GM18505 (cell line): Measurements from ENCODE around the gene MAP4K1.
A peak's percentile ranks its signal among the peaks of the same experiment; 100 is the strongest.
"Not testable (repeated sequence)": the region's sequence is repeated elsewhere in the genome, so short reads cannot be mapped to it uniquely, and the experiment has no call there.

Source experiments
- ATAC-seq: cut with Tn5 transposase; IDR thresholded peaks from one replicate; pipeline ENCODE4 v1.9.1; 2021; ENCODE audit not compliant: unreplicated experiment
- POLR2A ChIP-seq: IDR thresholded peaks from 4 replicates; pipeline ENCODE4 v1.6.1; 2011; ENCODE audit warnings: borderline replicate concordance; ENCODE audit not compliant: insufficient read depth, insufficient read length; ENCODE audit errors: extremely low read depth

MAP4K1 gene

GRCh38 chr19:38563475-38563874, 54.3 kb downstream of the MAP4K1 start:
- no peak for ATAC-seq
- TF ChIP-seq POLR2A, result no peak

- no peak for TF ChIP-seq POLR2A
- ATAC-seq, result no peak
Measured at GRCh38 chr19:38562096-38562495, 55.7 kb downstream of the MAP4K1 start.

GRCh38 chr19:38561658-38562057, 56.1 kb downstream of the MAP4K1 start:
- no peak for TF ChIP-seq POLR2A
- ATAC-seq, result no peak

GRCh38 chr19:38561053-38561606, 56.6 kb downstream of the MAP4K1 start:
- no peak for ATAC-seq

GRCh38 chr19:38559428-38560401, 58.0 kb downstream of the MAP4K1 start:
- TF ChIP-seq POLR2A, result no peak

More at GRCh38 chr19:38561053-38561606, 56.6 kb downstream of the MAP4K1 start:
- TF ChIP-seq POLR2A, result no peak

GRCh38 chr19:38558933-38559332, 58.8 kb downstream of the MAP4K1 start:
- not testable (repeated sequence) for ATAC-seq

More at GRCh38 chr19:38559428-38560401, 58.0 kb downstream of the MAP4K1 start:
- peak; percentile 75 for ATAC-seq

- ATAC-seq, result peak; percentile 39
- no peak for TF ChIP-seq POLR2A
Measured at GRCh38 chr19:38557205-38557799, 60.5 kb downstream of the MAP4K1 start.

GRCh38 chr19:38556521-38557174, 61.1 kb downstream of the MAP4K1 start:
- ATAC-seq, result no peak
- TF ChIP-seq POLR2A, result no peak

GRCh38 chr19:38555200-38555599, 62.6 kb downstream of the MAP4K1 start:
- TF ChIP-seq POLR2A, result no peak
- no peak for ATAC-seq

GRCh38 chr19:38554676-38555141, 63.0 kb downstream of the MAP4K1 start:
- TF ChIP-seq POLR2A, result no peak
- ATAC-seq, result no peak

GRCh38 chr19:38553239-38553638, 64.5 kb downstream of the MAP4K1 start:
- not testable (repeated sequence) for ATAC-seq

GRCh38 chr19:38551450-38551813, 66.3 kb downstream of the MAP4K1 start:
- TF ChIP-seq POLR2A, result no peak
- no peak for ATAC-seq

- no peak for TF ChIP-seq POLR2A
- no peak for ATAC-seq
Measured at GRCh38 chr19:38550376-38550775, 67.4 kb downstream of the MAP4K1 start.
